Prostate gland (tissue), 2 donors: ENCODE data around the gene CCDC196.

Experiments
- CTCF ChIP-seq, 4 experiments: fragments of 200-600 bp in 2 of 4; fragments of 450-650 bp in 2 of 4; sonication (generic) in 2 of 4; IDR thresholded peaks; 1 replicate in 3 of 4; 2 replicates in 1 of 4; pipeline ENCODE4 v1.5.1; 2016 to 2019; ENCODE audit warnings: antibody characterized with exemption in 4 of 4, mild to moderate bottlenecking in 2 of 4, moderate library complexity in 2 of 4
- POLR2A ChIP-seq: fragments of 450-650 bp; IDR thresholded peaks from one replicate; pipeline ENCODE4 v1.6.1; 2016; ENCODE audit warnings: antibody characterized with exemption, mild to moderate bottlenecking
- POLR2AphosphoS5 ChIP-seq: sonication (generic); formaldehyde crosslinking; IDR thresholded peaks from one replicate; pipeline ENCODE4 v1.6.1; 2017; ENCODE audit warnings: antibody characterized with exemption

GRCh38 chr14:66509874-66510273, 23.7 kb downstream of the CCDC196 start:
- TF ChIP-seq CTCF (IDR thresholded peaks at IDR 0.05) = no peak
- TF ChIP-seq POLR2A = no peak
- TF ChIP-seq POLR2AphosphoS5 = no peak
